ENCODE data around the gene LRRC9. TPM values are rescaled to one million over a fixed set of nuclear protein-coding genes. Genes with fewer than 3 reads are reported as not detected.
"Not testable (repeated sequence)": the region's sequence is repeated elsewhere in the genome, so short reads cannot be mapped to it uniquely, and the experiment has no call there.

LRRC9 gene
- total and polyA plus RNA-seq, 2 donors (not counting 1 experiment from before 2014, with no cell fraction given) = not detected

GRCh38 chr14:60025571-60025970, 105.6 kb downstream of the LRRC9 start:
- no peak overlapping the region for H2AFZ ChIP-seq (ENCODE audit: insufficient read depth, low read depth, low read length, poor library complexity, severe bottlenecking)
- intact Hi-C loops (cut with micrococcal nuclease) = no loop called here
- Mint-ChIP-seq H3K4me1 (no peaks in the 10 kb centered on the region), H3K4me3 (no peak overlapping the region), H3K9me3 (ENCODE audit: insufficient read depth) (no peaks in the 10 kb centered on the region), H3K27me3 (peaks cover 20% of the 10 kb centered on the region), H3K27ac (no peak overlapping the region)
- H3K9ac ChIP-seq (ENCODE audit: low read length) = no peak overlapping the region
- TF ChIP-seq EZH2 (IDR thresholded peaks at IDR 0.05; ENCODE audit: borderline replicate concordance, insufficient read depth, low read depth, low read length, poor library complexity, severe bottlenecking) = no peak
- no peak for TF ChIP-seq CTCF (IDR thresholded peaks at IDR 0.05)
- H3K4me3 ChIP-seq (ENCODE audit: control extremely low read depth in 1 of 5, extremely low read depth in 1 of 5, insufficient read depth in 1 of 5, low read depth in 2 of 5, low read length in 4 of 5) = no peak overlapping the region
- no peaks in the 10 kb centered on the region for H3K4me1 ChIP-seq (ENCODE audit: control insufficient read depth in 2 of 2, insufficient read depth in 2 of 2, low read length in 2 of 2)
- ChIA-PET POLR2A (no interaction called here), CTCF (interaction anchor here (0.7 to 1.1 kb wide), 2 partner anchors 61 to 392 kb away, joined by 3 read pairs; no protein-coding TSS in a partner anchor)
- H4K20me1 ChIP-seq (ENCODE audit: control insufficient read depth, insufficient read depth, low read length, poor library complexity, severe bottlenecking) = no peaks in the 10 kb centered on the region
- no peak for DNase-seq
- no peak for ATAC-seq (ENCODE audit: low read depth)
- no peak overlapping the region for H3K27ac ChIP-seq (ENCODE audit: low read length in 2 of 2)
- H3K79me2 ChIP-seq (ENCODE audit: control insufficient read depth, insufficient read depth, low read length) = no peaks in the 10 kb centered on the region
- H3K27me3 ChIP-seq (replicated peaks in 1 of 4; ENCODE audit: control extremely low read depth in 1 of 4, control insufficient read depth in 3 of 4, insufficient read depth in 4 of 4, low read length in 3 of 4) = no peaks in the 10 kb centered on the region
- no peaks in the 10 kb centered on the region for H3K36me3 ChIP-seq (replicated peaks in 1 of 2; ENCODE audit: control extremely low read depth in 1 of 2, control insufficient read depth in 1 of 2, extremely low read depth in 1 of 2, insufficient read depth in 2 of 2, low read length in 1 of 2)
- H3K9me3 ChIP-seq (ENCODE audit: control extremely low read depth in 1 of 3, control insufficient read depth in 2 of 3, insufficient read depth in 1 of 3, low read length in 2 of 3) = peaks cover 0 to 2% (median 0%) of the 10 kb centered on the region in 3 donors
- H3K4me2 ChIP-seq (replicated peaks; ENCODE audit: low read depth, low read length, poor library complexity, severe bottlenecking) = no peak overlapping the region

GRCh38 chr14:60035177-60035576, 115.2 kb downstream of the LRRC9 start:
- no peak for DNase-seq
- TF ChIP-seq CTCF (IDR thresholded peaks at IDR 0.05) (no peak), EZH2 (IDR thresholded peaks at IDR 0.05; ENCODE audit: borderline replicate concordance, insufficient read depth, low read depth, low read length, poor library complexity, severe bottlenecking) (no peak)
- H3K9me3 ChIP-seq (ENCODE audit: control extremely low read depth in 1 of 3, control insufficient read depth in 2 of 3, insufficient read depth in 1 of 3, low read length in 2 of 3) = no peaks in the 10 kb centered on the region
- no peak overlapping the region for H3K9ac ChIP-seq (ENCODE audit: low read length)
- no peak overlapping the region for H3K4me3 Mint-ChIP-seq
- H3K9me3 Mint-ChIP-seq (ENCODE audit: insufficient read depth) = peaks cover 8% of the 10 kb centered on the region
- no peak overlapping the region for H3K4me3 ChIP-seq (ENCODE audit: control extremely low read depth in 1 of 5, extremely low read depth in 1 of 5, insufficient read depth in 1 of 5, low read depth in 2 of 5, low read length in 4 of 5)
- intact Hi-C loops (cut with micrococcal nuclease) = no loop called here
- no peaks in the 10 kb centered on the region for H3K79me2 ChIP-seq (ENCODE audit: control insufficient read depth, insufficient read depth, low read length)
- no peak overlapping the region for H3K27ac ChIP-seq (ENCODE audit: low read length in 2 of 2)
- H3K4me1 Mint-ChIP-seq = no peaks in the 10 kb centered on the region
- H4K20me1 ChIP-seq (ENCODE audit: control insufficient read depth, insufficient read depth, low read length, poor library complexity, severe bottlenecking) = no peaks in the 10 kb centered on the region
- H3K36me3 ChIP-seq (replicated peaks in 1 of 2; ENCODE audit: control extremely low read depth in 1 of 2, control insufficient read depth in 1 of 2, extremely low read depth in 1 of 2, insufficient read depth in 2 of 2, low read length in 1 of 2) = no peaks in the 10 kb centered on the region
- WGBS (ENCODE audit: insufficient coverage) = no CpG with 5 or more reads among the region's 1 CpG
- H3K27ac Mint-ChIP-seq = no peak overlapping the region
- ATAC-seq (ENCODE audit: low read depth) = no peak
- H3K27me3 Mint-ChIP-seq = peaks cover 25% of the 10 kb centered on the region
- ChIA-PET CTCF (no interaction called here), POLR2A (no interaction called here)
- no peak overlapping the region for H3K4me2 ChIP-seq (replicated peaks; ENCODE audit: low read depth, low read length, poor library complexity, severe bottlenecking)
- H3K4me1 ChIP-seq (ENCODE audit: control insufficient read depth in 2 of 2, insufficient read depth in 2 of 2, low read length in 2 of 2) = no peaks in the 10 kb centered on the region
- H3K27me3 ChIP-seq (replicated peaks in 1 of 4; ENCODE audit: control extremely low read depth in 1 of 4, control insufficient read depth in 3 of 4, insufficient read depth in 4 of 4, low read length in 3 of 4) = no peaks in the 10 kb centered on the region
- H2AFZ ChIP-seq (ENCODE audit: insufficient read depth, low read depth, low read length, poor library complexity, severe bottlenecking) = no peak overlapping the region

DNA sequence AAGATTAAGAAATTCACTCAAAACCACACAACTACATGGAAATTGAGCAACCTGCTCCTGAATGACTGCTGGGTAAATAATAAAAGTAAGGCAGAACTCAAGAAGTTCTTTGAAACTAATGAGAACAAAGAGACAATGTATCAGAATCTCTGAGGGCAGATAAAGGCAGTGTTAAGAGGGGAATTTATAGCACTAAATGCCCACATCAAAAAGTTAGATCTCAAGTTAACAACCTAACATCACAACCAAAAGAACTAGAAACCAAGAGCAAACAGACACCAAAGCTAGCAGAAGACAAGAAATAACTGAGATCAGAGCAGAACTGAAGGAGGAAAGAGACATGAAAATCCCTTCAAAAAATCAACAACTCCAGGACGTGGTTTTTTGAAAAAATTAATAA, 128.0 kb downstream of the LRRC9 start:
- intact Hi-C loops (cut with micrococcal nuclease); H3K9ac ChIP-seq (ENCODE audit: low read length); H3K4me3 Mint-ChIP-seq; DNase-seq; H3K4me1 ChIP-seq (ENCODE audit: control insufficient read depth in 2 of 2, insufficient read depth in 2 of 2, low read length in 2 of 2); H3K27ac ChIP-seq (ENCODE audit: low read length in 2 of 2); H3K4me1 Mint-ChIP-seq; H3K9me3 ChIP-seq (ENCODE audit: control extremely low read depth in 1 of 3, control insufficient read depth in 2 of 3, insufficient read depth in 1 of 3, low read length in 2 of 3); H4K20me1 ChIP-seq (ENCODE audit: control insufficient read depth, insufficient read depth, low read length, poor library complexity, severe bottlenecking); H3K79me2 ChIP-seq (ENCODE audit: control insufficient read depth, insufficient read depth, low read length); CTCF ChIA-PET; H2AFZ ChIP-seq (ENCODE audit: insufficient read depth, low read depth, low read length, poor library complexity, severe bottlenecking); H3K27ac Mint-ChIP-seq; H3K9me3 Mint-ChIP-seq (ENCODE audit: insufficient read depth); ATAC-seq (ENCODE audit: low read depth); H3K4me2 ChIP-seq (replicated peaks; ENCODE audit: low read depth, low read length, poor library complexity, severe bottlenecking); POLR2A ChIA-PET; H3K4me3 ChIP-seq (ENCODE audit: control extremely low read depth in 1 of 5, extremely low read depth in 1 of 5, insufficient read depth in 1 of 5, low read depth in 2 of 5, low read length in 4 of 5); H3K36me3 ChIP-seq (replicated peaks in 1 of 2; ENCODE audit: control extremely low read depth in 1 of 2, control insufficient read depth in 1 of 2, extremely low read depth in 1 of 2, insufficient read depth in 2 of 2, low read length in 1 of 2): not testable (repeated sequence)
- no CpG with 5 or more reads among the region's 1 CpG for WGBS (ENCODE audit: insufficient coverage)
- H3K27me3 Mint-ChIP-seq = peaks cover 42% of the 10 kb centered on the region
- H3K27me3 ChIP-seq (replicated peaks in 1 of 4; ENCODE audit: control extremely low read depth in 1 of 4, control insufficient read depth in 3 of 4, insufficient read depth in 4 of 4, low read length in 3 of 4) = peaks cover 0 to 13% (median 0%) of the 10 kb centered on the region in 4 experiments

Measured in B cell (primary cell).